OCI-LY1 (cell line): ENCODE results near the gene ZFHX3.

Experiments
- H2AFZ ChIP-seq: fragments of 200-600 bp; sonication (generic), shearing (Covaris generic); 2 replicates; pipeline ENCODE4 v1.6.0; 2014; ENCODE audit warnings: antibody characterized with exemption, mild to moderate bottlenecking, low read length
- H3F3A ChIP-seq: fragments of 200-600 bp; sonication (generic), shearing (Covaris generic); 2 replicates; pipeline ENCODE4 v1.6.0; 2014; ENCODE audit warnings: mild to moderate bottlenecking, antibody characterized with exemption, low read length, moderate library complexity; ENCODE audit not compliant: insufficient read depth
- H3K27ac ChIP-seq: fragments of 200-600 bp; sonication (generic); 2 replicates; pipeline ENCODE4 v1.5.1; 2014; ENCODE audit warnings: low read length, mixed run types, mild to moderate bottlenecking, low read depth; ENCODE audit not compliant: poor library complexity, severe bottlenecking
- H3K27me3 ChIP-seq: fragments of 200-600 bp; sonication (generic); 2 replicates; pipeline ENCODE4 v1.6.0; 2014; ENCODE audit warnings: antibody characterized with exemption, mild to moderate bottlenecking, low read length, moderate library complexity; ENCODE audit not compliant: insufficient read depth
- H3K36me3 ChIP-seq: fragments of 200-600 bp; sonication (generic); 2 replicates; pipeline ENCODE4 v1.6.1; 2014; ENCODE audit warnings: mild to moderate bottlenecking, antibody characterized with exemption, low read length, moderate library complexity, mixed read lengths; ENCODE audit not compliant: insufficient read depth
- H3K4me1 ChIP-seq: fragments of 200-600 bp; sonication (generic); 2 replicates; pipeline ENCODE4 v1.5.1; 2014; ENCODE audit warnings: mild to moderate bottlenecking, low read length, moderate library complexity; ENCODE audit not compliant: insufficient read depth, severe bottlenecking
- H3K4me2 ChIP-seq: fragments of 200-600 bp; sonication (generic), shearing (Covaris generic); 2 replicates; pipeline ENCODE4 v1.6.1; 2014; ENCODE audit warnings: low read length
- H3K4me3 ChIP-seq: fragments of 200-600 bp; sonication (generic); 2 replicates; pipeline ENCODE4 v1.5.1; 2014; ENCODE audit warnings: low read length, low read depth, mild to moderate bottlenecking, mixed read lengths; ENCODE audit not compliant: poor library complexity, severe bottlenecking
- H3K79me2 ChIP-seq: fragments of 200-600 bp; shearing (Covaris generic); 2 replicates; pipeline ENCODE4 v1.6.1; 2016; ENCODE audit warnings: mixed run types, low read length, mixed read lengths; ENCODE audit not compliant: insufficient read depth
- H3K9ac ChIP-seq: fragments of 200-600 bp; sonication (generic), shearing (Covaris generic); 2 replicates; pipeline ENCODE4 v1.6.1; 2014; ENCODE audit warnings: mild to moderate bottlenecking, low read length, mixed read lengths
- H3K9me2 ChIP-seq: fragments of 200-600 bp; sonication (generic), shearing (Covaris generic); 2 replicates; pipeline ENCODE4 v1.6.1; 2014; ENCODE audit warnings: low read depth, mild to moderate bottlenecking, low read length, mixed read lengths
- H3K9me3 ChIP-seq: fragments of 200-600 bp; shearing (Covaris generic); 2 replicates; pipeline ENCODE4 v1.6.1; 2014; ENCODE audit warnings: low read length, mixed read lengths
- H4K20me1 ChIP-seq: fragments of 200-600 bp; sonication (generic), shearing (Covaris generic); 2 replicates; pipeline ENCODE4 v1.6.0; 2016; ENCODE audit warnings: mild to moderate bottlenecking, low read length; ENCODE audit not compliant: insufficient read depth
- EZH2 ChIP-seq: fragments of 200-600 bp; sonication (generic), shearing (Covaris generic); IDR thresholded peaks from 2 replicates; pipeline ENCODE4 v1.8.0; 2017; ENCODE audit warnings: borderline replicate concordance, mixed run types, mild to moderate bottlenecking, antibody characterized with exemption, low read length, moderate library complexity, mixed read lengths
- TF ChIP-seq, protein P1 (sequence below): fragments of 200-600 bp; sonication (generic), shearing (Covaris generic); IDR thresholded peaks from 2 replicates; pipeline ENCODE4 v1.5.1; 2017; ENCODE audit warnings: mild to moderate bottlenecking, antibody characterized with exemption, low read length, moderate library complexity, mixed read lengths

ZFHX3 gene

GRCh38 chr16:72829846-72830775, 217.8 kb downstream of the ZFHX3 start:
- H3K4me3 ChIP-seq = no peak overlapping the region
- TF ChIP-seq, protein P1, sequence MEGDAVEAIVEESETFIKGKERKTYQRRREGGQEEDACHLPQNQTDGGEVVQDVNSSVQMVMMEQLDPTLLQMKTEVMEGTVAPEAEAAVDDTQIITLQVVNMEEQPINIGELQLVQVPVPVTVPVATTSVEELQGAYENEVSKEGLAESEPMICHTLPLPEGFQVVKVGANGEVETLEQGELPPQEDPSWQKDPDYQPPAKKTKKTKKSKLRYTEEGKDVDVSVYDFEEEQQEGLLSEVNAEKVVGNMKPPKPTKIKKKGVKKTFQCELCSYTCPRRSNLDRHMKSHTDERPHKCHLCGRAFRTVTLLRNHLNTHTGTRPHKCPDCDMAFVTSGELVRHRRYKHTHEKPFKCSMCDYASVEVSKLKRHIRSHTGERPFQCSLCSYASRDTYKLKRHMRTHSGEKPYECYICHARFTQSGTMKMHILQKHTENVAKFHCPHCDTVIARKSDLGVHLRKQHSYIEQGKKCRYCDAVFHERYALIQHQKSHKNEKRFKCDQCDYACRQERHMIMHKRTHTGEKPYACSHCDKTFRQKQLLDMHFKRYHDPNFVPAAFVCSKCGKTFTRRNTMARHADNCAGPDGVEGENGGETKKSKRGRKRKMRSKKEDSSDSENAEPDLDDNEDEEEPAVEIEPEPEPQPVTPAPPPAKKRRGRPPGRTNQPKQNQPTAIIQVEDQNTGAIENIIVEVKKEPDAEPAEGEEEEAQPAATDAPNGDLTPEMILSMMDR = no peak
- no peak for TF ChIP-seq EZH2
- H3K27me3 ChIP-seq = no peaks in the 10 kb centered on the region
- H3K9ac ChIP-seq = no peak overlapping the region
- no peaks in the 10 kb centered on the region for H4K20me1 ChIP-seq
- no peaks in the 10 kb centered on the region for H3K9me2 ChIP-seq
- H3K4me1 ChIP-seq = no peaks in the 10 kb centered on the region
- H3K79me2 ChIP-seq = no peaks in the 10 kb centered on the region
- no peaks in the 10 kb centered on the region for H3K36me3 ChIP-seq
- no peak overlapping the region for H3K4me2 ChIP-seq
- no peak overlapping the region for H2AFZ ChIP-seq
- H3K27ac ChIP-seq = no peak overlapping the region
- no peaks in the 10 kb centered on the region for H3K9me3 ChIP-seq
- H3F3A ChIP-seq = no peaks in the 10 kb centered on the region

GRCh38 chr16:72827866-72828265, 220.1 kb downstream of the ZFHX3 start:
- Histone ChIP-seq H3K9ac (no peak overlapping the region), H3K4me2 (no peak overlapping the region), H3K79me2 (no peaks in the 10 kb centered on the region), H3K27me3 (no peaks in the 10 kb centered on the region), H4K20me1 (no peaks in the 10 kb centered on the region), H3K27ac (no peak overlapping the region), H3K9me2 (no peaks in the 10 kb centered on the region), H3K4me3 (no peak overlapping the region), H2AFZ (no peak overlapping the region), H3K36me3 (no peaks in the 10 kb centered on the region), H3K9me3 (no peaks in the 10 kb centered on the region), H3K4me1 (no peaks in the 10 kb centered on the region), H3F3A (no peaks in the 10 kb centered on the region)
- TF ChIP-seq, protein P1 = no peak
- no peak for TF ChIP-seq EZH2

DNA sequence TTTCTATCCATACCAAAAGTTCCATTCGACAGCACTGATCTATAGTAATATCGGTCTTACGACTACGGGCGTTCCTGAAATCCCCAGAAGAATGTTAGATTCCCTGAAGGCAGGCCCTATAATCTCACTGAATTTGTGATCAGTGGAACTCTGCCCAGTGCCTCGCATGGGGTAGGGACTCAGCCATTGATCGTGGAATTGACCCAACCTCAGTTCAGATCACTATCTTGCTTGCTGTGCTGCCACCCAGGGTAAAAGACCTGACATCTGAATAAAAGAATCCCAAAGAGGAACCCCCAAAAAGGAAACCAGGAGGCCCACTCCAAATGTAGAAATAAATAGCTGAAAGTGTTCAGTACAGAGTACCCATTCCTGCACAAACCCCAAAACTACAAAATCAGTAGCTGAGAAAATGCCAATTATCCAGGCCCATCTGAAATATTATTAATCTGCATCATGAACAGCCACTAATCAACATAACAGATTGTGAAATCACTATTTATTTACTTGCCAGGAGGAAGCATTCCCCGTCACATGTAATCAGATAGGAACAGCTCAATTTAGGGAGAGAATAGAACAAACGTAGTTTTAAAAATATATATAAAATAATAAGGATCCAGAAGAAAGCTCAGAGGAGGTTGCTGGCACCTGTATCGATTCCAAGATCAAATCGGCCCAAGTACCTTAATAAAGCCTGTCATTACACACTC, 221.9 kb downstream of the ZFHX3 start:
- H3K9me3 ChIP-seq = no peaks in the 10 kb centered on the region
- H3K4me1 ChIP-seq = no peaks in the 10 kb centered on the region
- no peak for TF ChIP-seq EZH2
- TF ChIP-seq, protein P1 = no peak

More for the DNA sequence above, 221.9 kb downstream of the ZFHX3 start:
- H3K27me3 ChIP-seq = no peaks in the 10 kb centered on the region
- no peaks in the 10 kb centered on the region for H3F3A ChIP-seq
- H2AFZ ChIP-seq = no peak overlapping the region
- no peaks in the 10 kb centered on the region for H4K20me1 ChIP-seq
- no peak overlapping the region for H3K4me2 ChIP-seq
- no peak overlapping the region for H3K9ac ChIP-seq
- H3K79me2 ChIP-seq = no peaks in the 10 kb centered on the region
- H3K9me2 ChIP-seq = no peaks in the 10 kb centered on the region
- H3K36me3 ChIP-seq = no peaks in the 10 kb centered on the region
- H3K4me3 ChIP-seq = no peak overlapping the region
- H3K27ac ChIP-seq = no peak overlapping the region
